Measurements from ENCODE around the gene CNTN1.

The CNTN1 gene

GRCh38 chr12:40691913-40692764 is at the start of gene CNTN1:
Gene CNTN1, plus strand, starts transcription at chr12:40692439.
- H3K4me3 ChIP-seq (ENCODE audit: low read depth, low read length): peak within 1 kb of the TSS; percentile 33
- no peak for TF ChIP-seq CTCF (conservative IDR thresholded peaks at IDR 0.05; ENCODE audit: low read depth, low read length)
- peak; percentile 30 for DNase-seq (ENCODE audit: low read depth)

- TF ChIP-seq CTCF (conservative IDR thresholded peaks at IDR 0.05; ENCODE audit: low read depth, low read length): no peak
Measured at GRCh38 chr12:40643506-40643905, 48.7 kb upstream of the CNTN1 start.

GRCh38 chr12:40643976-40644375 is 48.3 kb upstream of the CNTN1 start:
- no peak overlapping the region for H3K4me3 ChIP-seq (ENCODE audit: low read depth, low read length)
- no peak for DNase-seq (ENCODE audit: low read depth)
- no peak for TF ChIP-seq CTCF (conservative IDR thresholded peaks at IDR 0.05; ENCODE audit: low read depth, low read length)

More at GRCh38 chr12:40643506-40643905, 48.7 kb upstream of the CNTN1 start:
- no peak for DNase-seq (ENCODE audit: low read depth)
- H3K4me3 ChIP-seq (ENCODE audit: low read depth, low read length): no peak overlapping the region

GRCh38 chr12:40644708-40645107 is 47.5 kb upstream of the CNTN1 start:
- no peak for DNase-seq (ENCODE audit: low read depth)
- H3K4me3 ChIP-seq (ENCODE audit: low read depth, low read length): no peak overlapping the region
- no peak for TF ChIP-seq CTCF (conservative IDR thresholded peaks at IDR 0.05; ENCODE audit: low read depth, low read length)

- no peak overlapping the region for H3K4me3 ChIP-seq (ENCODE audit: low read depth, low read length)
- DNase-seq (ENCODE audit: low read depth): no peak
- no peak for TF ChIP-seq CTCF (conservative IDR thresholded peaks at IDR 0.05; ENCODE audit: low read depth, low read length)
Measured at GRCh38 chr12:40645361-40645760, 46.9 kb upstream of the CNTN1 start.

GRCh38 chr12:40646456-40646855 is 45.8 kb upstream of the CNTN1 start:
- H3K4me3 ChIP-seq (ENCODE audit: low read depth, low read length): no peak overlapping the region
- no peak for TF ChIP-seq CTCF (conservative IDR thresholded peaks at IDR 0.05; ENCODE audit: low read depth, low read length)
- no peak for DNase-seq (ENCODE audit: low read depth)

- no peak for DNase-seq (ENCODE audit: low read depth)
- no peak overlapping the region for H3K4me3 ChIP-seq (ENCODE audit: low read depth, low read length)
- TF ChIP-seq CTCF (conservative IDR thresholded peaks at IDR 0.05; ENCODE audit: low read depth, low read length): no peak
Measured at GRCh38 chr12:40646911-40647310, 45.3 kb upstream of the CNTN1 start.
